Naive thymus-derived CD4-positive, alpha-beta T cell (primary cell): ENCODE results near the gene ARVCF. TPM values are rescaled to one million over a fixed set of nuclear protein-coding genes. Genes with fewer than 3 reads are reported as not detected.

Source experiments
- ATAC-seq: fragments of 150-1000 bp; cut with Tn5 transposase; 2 replicates; pipeline ENCODE4 v1.10.0; 2021; ENCODE audit warnings: mild to moderate bottlenecking, moderate library complexity
- CTCF ChIA-PET: fragments of 350-600 bp; sonication (Branson Sonifier 250); formaldehyde crosslinking; loops from one replicate; lab custom pipeline; 2021; ENCODE audit warnings: antibody characterized with exemption; lab: Charles Lee
- POLR2A ChIA-PET: fragments of 350-600 bp; sonication (Branson Sonifier 250); formaldehyde crosslinking; loops from one replicate; lab custom pipeline; 2021; ENCODE audit warnings: antibody characterized with exemption, inconsistent platforms; lab: Charles Lee
- DNase-seq, 9 donors: peaks; one replicate each; pipeline versions ENCODE4 v3.0.0 to v3.0.0-alpha.2; 2020 to 2022; ENCODE audit warnings: mixed read lengths in 1 of 9
- H3K27ac ChIP-seq: one replicate; pipeline ENCODE4 v1.7.0; 2013; ENCODE audit warnings: mild to moderate bottlenecking, low read depth, low read length, moderate library complexity
- H3K27me3 ChIP-seq, 2 donors: one replicate each; pipeline ENCODE4 v1.7.0; 2013; ENCODE audit warnings: low read length in 2 of 2, mild to moderate bottlenecking in 2 of 2, moderate library complexity in 2 of 2; ENCODE audit not compliant: control insufficient read depth in 2 of 2, insufficient read depth in 2 of 2
- H3K36me3 ChIP-seq, 3 experiments: 1 replicate in 2 of 3; 2 replicates in 1 of 3; pipeline ENCODE4 v1.7.0; 2013; ENCODE audit warnings: low read length in 3 of 3, mild to moderate bottlenecking in 3 of 3, moderate library complexity in 1 of 3; ENCODE audit not compliant: insufficient read depth in 3 of 3, control insufficient read depth in 2 of 3
- H3K4me1 ChIP-seq, 2 donors: one replicate each; pipeline ENCODE4 v1.7.0; 2013; ENCODE audit warnings: low read length in 2 of 2, mild to moderate bottlenecking in 2 of 2, moderate library complexity in 1 of 2; ENCODE audit not compliant: control insufficient read depth in 2 of 2, insufficient read depth in 2 of 2
- H3K4me3 ChIP-seq: 2 replicates; pipeline ENCODE4 v1.7.0; 2013; ENCODE audit warnings: mild to moderate bottlenecking, low read length
- H3K9me3 ChIP-seq, 3 experiments: 1 replicate in 2 of 3; 2 replicates in 1 of 3; pipeline ENCODE4 v1.7.0; 2013; ENCODE audit warnings: low read length in 3 of 3; ENCODE audit not compliant: control insufficient read depth in 2 of 3
- H3K27ac Mint-ChIP-seq, 9 donors: one replicate each; pipeline ENCODE4 v1.8.0; 2020 to 2022; ENCODE audit warnings: mixed read lengths in 9 of 9, mild to moderate bottlenecking in 8 of 9, moderate library complexity in 5 of 9, inconsistent platforms in 2 of 9
- H3K27me3 Mint-ChIP-seq, 5 donors: one replicate each; pipeline ENCODE4 v1.8.0; 2021 to 2022; ENCODE audit warnings: mixed read lengths in 5 of 5, mild to moderate bottlenecking in 1 of 5
- H3K36me3 Mint-ChIP-seq, 5 donors: one replicate each; pipeline ENCODE4 v1.8.0; 2020 to 2022; ENCODE audit warnings: mixed read lengths in 5 of 5, mild to moderate bottlenecking in 3 of 5, inconsistent platforms in 1 of 5
- H3K4me1 Mint-ChIP-seq, 7 donors: one replicate each; pipeline ENCODE4 v1.8.0; 2020 to 2022; ENCODE audit warnings: mixed read lengths in 7 of 7, mild to moderate bottlenecking in 3 of 7, inconsistent platforms in 1 of 7
- H3K4me3 Mint-ChIP-seq, 10 donors: one replicate each; pipeline ENCODE4 v1.8.0; 2020 to 2022; ENCODE audit warnings: mild to moderate bottlenecking in 10 of 10, mixed read lengths in 10 of 10, moderate library complexity in 6 of 10, inconsistent platforms in 2 of 10
- H3K9me3 Mint-ChIP-seq, 11 donors: one replicate each; pipeline ENCODE4 v1.8.0; 2020 to 2022; ENCODE audit warnings: mixed read lengths in 11 of 11, mild to moderate bottlenecking in 4 of 11, inconsistent platforms in 1 of 11, moderate library complexity in 1 of 11
- intact Hi-C, 2 donors: fragments of 100-400 bp; cut with micrococcal nuclease; formaldehyde crosslinking; loops; one replicate each; pipeline ENCODE4 v1.15.1; 2023
- polyA plus RNA-seq, 2 donors: library from polyadenylated mRNA; unstranded; fragments of 300-500 nt; fragmentation: Illumina TruSeq; gene quantifications; one replicate each; pipeline ENCODE4 v1.2.3, GENCODE V29; 2021
- total RNA-seq, 6 experiments: library from RNA in 5 of 6; stranded (reverse) in 5 of 6; gene quantifications; 1 replicate in 5 of 6; 2 replicates in 1 of 6; pipeline ENCODE4 v1.2.3 and lab custom pipeline; 2021 to 2026

Gene ARVCF
- total RNA-seq (1 to 10 TPM; 2.8 to 9.2 (median 5.8) TPM), polyA plus RNA-seq (1 to 10 TPM in 1 of 2 donors, under 1 TPM in 1; 0.74 to 1.7 TPM), total RNA-seq (lab: John Stamatoyannopoulos, UW) (4.7 reads per million, percentile 23 among the genes with 10 or more reads in this experiment)

- DNase-seq (peak; percentile 84 to 95 (median 91)), ATAC-seq (peak; percentile 74)
- H3K4me1 Mint-ChIP-seq, result peaks cover 3 to 34% (median 22%) of the 10 kb centered on the region in 7 donors
- Histone ChIP-seq H3K27me3 (no peaks in the 10 kb centered on the region), H3K36me3 (peaks cover 0 to 10% (median 0%) of the 10 kb centered on the region in 3 experiments), H3K4me1 (peaks cover 11 to 19% of the 10 kb centered on the region in 2 donors), H3K27ac (peak within 1 kb of the TSS; percentile 66), H3K4me3 (peak within 1 kb of the TSS; percentile 78), H3K9me3 (no peaks in the 10 kb centered on the region)
- peaks cover 0 to 40% (median 0%) of the 10 kb centered on the region in 5 donors for H3K27me3 Mint-ChIP-seq
- H3K27ac Mint-ChIP-seq, result peak within 1 kb of the TSS in 7 of 9 donors; percentile 40 to 81 (median 67)
- ChIA-PET POLR2A (interaction anchor here (0.7 to 1.2 kb wide), 3 partner anchors 9 to 16 kb away, joined by 3 read pairs; no protein-coding TSS in a partner anchor), CTCF (interaction anchor here (0.6 kb wide), 1 partner anchor 85 kb away, joined by 3 read pairs; no protein-coding TSS in a partner anchor)
- no peaks in the 10 kb centered on the region for H3K36me3 Mint-ChIP-seq
- H3K9me3 Mint-ChIP-seq, result peaks cover 0 to 2% (median 0%) of the 10 kb centered on the region in 11 donors
- peak within 1 kb of the TSS; percentile 83 to 93 (median 90) for H3K4me3 Mint-ChIP-seq
- intact Hi-C loops, result loop anchor here (1.0 to 5.0 kb wide), 6 partner anchors 30 to 282 kb away; partner anchors contain the start of genes ZDHHC8 (in 2 of the 2) and TRMT2A (in 1 of the 2)
Measured at GRCh38 chr22:20016734-20017621, at the start of gene ARVCF. Gene ARVCF, minus strand, starts transcription at chr22:20016823. Its CDS starts 26,029 bp downstream, at chr22:19990794.

- Histone ChIP-seq H3K36me3 (peaks cover 0 to 40% (median 0%) of the 10 kb centered on the region in 3 experiments), H3K4me3 (no peak overlapping the region), H3K4me1 (no peaks in the 10 kb centered on the region), H3K27ac (no peak overlapping the region), H3K27me3 (no peaks in the 10 kb centered on the region), H3K9me3 (no peaks in the 10 kb centered on the region)
- Mint-ChIP-seq H3K4me3 (no peak overlapping the region), H3K27ac (peak overlapping the region in 1 of 9 donors; percentile 65), H3K4me1 (peaks cover 0 to 3% (median 0%) of the 10 kb centered on the region in 7 donors), H3K27me3 (no peaks in the 10 kb centered on the region), H3K9me3 (no peaks in the 10 kb centered on the region), H3K36me3 (peaks cover 0 to 7% (median 0%) of the 10 kb centered on the region in 5 donors)
- intact Hi-C loops, result no loop called here
- ChIA-PET CTCF (no interaction called here), POLR2A (no interaction called here)
- ATAC-seq (no peak), DNase-seq (no peak)
Measured at GRCh38 chr22:20065896-20066616, 49.4 kb upstream of the ARVCF start.

GRCh38 chr22:20064545-20065262 lies 48.1 kb upstream of the ARVCF start:
- Histone ChIP-seq H3K27me3 (no peaks in the 10 kb centered on the region), H3K27ac (no peak overlapping the region), H3K36me3 (peaks cover 0 to 48% (median 4%) of the 10 kb centered on the region in 3 experiments), H3K4me3 (no peak overlapping the region), H3K9me3 (no peaks in the 10 kb centered on the region), H3K4me1 (no peaks in the 10 kb centered on the region)
- Mint-ChIP-seq H3K9me3 (no peaks in the 10 kb centered on the region), H3K4me1 (peaks cover 0 to 3% (median 0%) of the 10 kb centered on the region in 7 donors), H3K36me3 (peaks cover 0 to 7% (median 0%) of the 10 kb centered on the region in 5 donors), H3K27ac (no peak overlapping the region), H3K27me3 (no peaks in the 10 kb centered on the region), H3K4me3 (no peak overlapping the region)
- ATAC-seq, result no peak
- ChIA-PET POLR2A (no interaction called here), CTCF (no interaction called here)
- intact Hi-C loops, result no loop called here
- DNase-seq, result no peak

- no peaks in the 10 kb centered on the region for H3K9me3 ChIP-seq
- H3K27me3 Mint-ChIP-seq, result no peaks in the 10 kb centered on the region
- no peak overlapping the region for H3K4me3 Mint-ChIP-seq
- ATAC-seq, result no peak
- H3K9me3 Mint-ChIP-seq, result no peaks in the 10 kb centered on the region
- H3K27ac ChIP-seq, result no peak overlapping the region
- POLR2A ChIA-PET, result no interaction called here
- H3K4me1 ChIP-seq, result no peaks in the 10 kb centered on the region
- peaks cover 0 to 8% (median 2%) of the 10 kb centered on the region in 5 donors for H3K36me3 Mint-ChIP-seq
- no peaks in the 10 kb centered on the region for H3K27me3 ChIP-seq
- CTCF ChIA-PET, result interaction anchor here (0.6 kb wide), 1 partner anchor 907 kb away, joined by 3 read pairs; no protein-coding TSS in a partner anchor
- intact Hi-C loops, result no loop called here
- peaks cover 0 to 49% (median 4%) of the 10 kb centered on the region in 3 experiments for H3K36me3 ChIP-seq
- no peak for DNase-seq
- no peak overlapping the region for H3K27ac Mint-ChIP-seq
- peaks cover 0 to 7% (median under 1%) of the 10 kb centered on the region in 7 donors for H3K4me1 Mint-ChIP-seq
- H3K4me3 ChIP-seq, result no peak overlapping the region
Measured at GRCh38 chr22:20064140-20064480, 47.5 kb upstream of the ARVCF start.

- Mint-ChIP-seq H3K4me3 (no peak overlapping the region), H3K27me3 (no peaks in the 10 kb centered on the region), H3K4me1 (peaks cover 0 to 11% (median 0%) of the 10 kb centered on the region in 7 donors), H3K36me3 (peaks cover 0 to 12% (median 7%) of the 10 kb centered on the region in 5 donors), H3K27ac (peak overlapping the region in 1 of 9 donors; percentile 52), H3K9me3 (no peaks in the 10 kb centered on the region)
- Histone ChIP-seq H3K27ac (no peak overlapping the region), H3K36me3 (peaks cover 0 to 55% (median 4%) of the 10 kb centered on the region in 3 experiments), H3K27me3 (no peaks in the 10 kb centered on the region), H3K9me3 (no peaks in the 10 kb centered on the region), H3K4me1 (no peaks in the 10 kb centered on the region), H3K4me3 (no peak overlapping the region)
- ChIA-PET CTCF (interaction anchor here (0.6 kb wide), 1 partner anchor 908 kb away, joined by 3 read pairs; no protein-coding TSS in a partner anchor), POLR2A (no interaction called here)
- DNase-seq (no peak), ATAC-seq (peak; percentile 16)
- intact Hi-C loops, result no loop called here
Measured at GRCh38 chr22:20063271-20064139, 46.9 kb upstream of the ARVCF start.
